ENCODE data around the gene COL27A1.

Gene COL27A1

DNA sequence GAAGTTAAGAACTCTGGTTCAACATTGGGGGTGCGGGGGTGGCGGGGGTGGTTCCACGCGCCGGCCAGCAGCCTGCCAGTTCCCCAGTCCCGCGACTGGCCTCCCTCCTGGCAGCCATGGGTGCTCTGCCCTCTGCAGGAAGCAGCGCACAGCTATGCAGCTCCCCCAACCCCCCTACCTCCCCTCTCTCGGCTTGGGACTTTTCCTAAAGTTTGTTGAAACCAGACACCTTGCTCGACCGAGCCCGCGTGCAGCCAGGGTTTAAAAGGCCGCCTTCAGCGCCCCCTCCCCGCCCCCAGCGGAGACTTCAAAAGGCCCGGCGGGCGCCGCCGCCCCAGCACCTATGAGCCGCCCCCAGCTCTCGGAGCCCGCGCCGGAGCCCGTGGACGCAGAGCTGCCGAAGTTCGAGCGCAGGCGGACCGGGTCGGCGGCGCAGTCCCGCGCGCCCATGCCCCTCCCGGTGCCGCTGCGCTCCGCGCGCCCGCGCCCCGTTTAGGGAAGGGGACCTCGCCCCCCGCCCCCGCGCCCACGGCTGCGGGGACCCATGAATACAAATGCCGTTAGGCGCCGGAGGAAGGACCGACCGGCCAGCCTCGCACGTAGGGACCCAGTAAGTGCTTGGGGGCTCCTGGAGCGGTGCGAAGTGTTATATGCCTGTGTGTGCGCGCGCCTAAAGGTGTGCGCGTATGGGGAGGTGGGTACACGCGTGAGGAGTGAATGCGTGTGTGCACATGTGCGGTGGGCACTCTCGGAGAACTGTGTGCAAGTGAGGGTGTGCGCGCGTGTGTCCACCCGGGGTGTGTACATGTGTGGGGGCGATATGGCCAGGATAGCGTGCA lies 1.4 kb upstream of the COL27A1 start:
- Histone ChIP-seq H3K23ac (ENCODE audit: low read length) (no peak overlapping the region), H2AFZ (ENCODE audit: insufficient read depth, low read length, poor library complexity) (peak overlapping the region; percentile 13), H3K79me2 (ENCODE audit: control insufficient read depth, insufficient read depth, low read length, poor library complexity) (peaks cover 7% of the 10 kb centered on the region), H2BK5ac (ENCODE audit: low read depth, low read length, poor library complexity) (no peak overlapping the region), H3K4me3 (ENCODE audit: low read depth, low read length) (peak overlapping the region; percentile 71), H3K36me3 (ENCODE audit: control insufficient read depth in 1 of 2, insufficient read depth in 2 of 2, low read length in 2 of 2) (peaks cover 0 to 5% of the 10 kb centered on the region in 2 experiments), H3K27me3 (ENCODE audit: insufficient read depth, low read length) (peaks cover 17% of the 10 kb centered on the region), H3K14ac (ENCODE audit: low read length) (no peak overlapping the region), H3K9ac (ENCODE audit: low read length) (no peak overlapping the region), H3K4me1 (ENCODE audit: control insufficient read depth in 1 of 2, insufficient read depth in 2 of 2, low read length in 2 of 2) (peaks cover 27 to 32% of the 10 kb centered on the region in 2 experiments), H2BK12ac (ENCODE audit: low read length) (no peak overlapping the region), H2AK5ac (ENCODE audit: low read length) (no peak overlapping the region), H4K91ac (ENCODE audit: low read depth, low read length) (no peak overlapping the region), H3K9me3 (ENCODE audit: insufficient read depth, low read depth, low read length) (peaks cover 3% of the 10 kb centered on the region), H3K18ac (ENCODE audit: low read length) (peak overlapping the region; percentile 42), H3K27ac (ENCODE audit: low read depth, low read length) (no peak overlapping the region), H3K79me1 (ENCODE audit: low read length) (peaks cover 13% of the 10 kb centered on the region), H3K4ac (ENCODE audit: low read depth, low read length) (no peak overlapping the region), H4K12ac (ENCODE audit: low read depth, low read length) (no peak overlapping the region), H2BK120ac (ENCODE audit: insufficient read depth, low read length, poor library complexity) (no peak overlapping the region), H3K4me2 (ENCODE audit: low read length) (peak overlapping the region; percentile 83), H4K8ac (ENCODE audit: low read depth, low read length) (no peak overlapping the region)
- no CpG with 5 or more reads among the region's 80 CpGs for WGBS (ENCODE audit: extremely low coverage, insufficient coverage, insufficient read length)
- peak in 1 of 2 donors; percentile 6 for DNase-seq

DNA sequence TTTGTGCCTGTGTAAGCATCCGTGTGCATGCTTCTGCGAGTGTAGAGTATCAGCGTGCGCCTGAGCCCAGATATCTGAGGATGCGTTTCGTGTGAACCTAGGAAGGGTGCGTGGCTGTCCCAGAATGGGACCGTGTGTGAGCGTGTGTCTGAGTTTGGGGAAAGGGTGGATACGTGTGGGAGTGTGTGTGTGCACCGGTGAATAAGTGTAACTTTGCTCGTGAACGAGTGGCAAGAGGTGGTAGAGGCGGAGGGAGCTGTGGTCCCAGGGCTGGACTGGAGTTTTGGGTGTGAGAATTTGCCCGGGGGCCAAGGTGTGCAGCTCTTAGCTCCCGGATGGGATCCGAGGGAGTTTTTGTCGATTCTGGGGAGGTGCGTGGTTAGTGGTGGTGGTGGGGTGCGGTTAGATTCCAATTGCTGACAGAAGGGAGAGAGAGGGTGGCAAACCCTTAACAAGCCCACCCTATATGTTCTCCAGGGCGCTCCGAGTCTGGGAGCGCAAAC lies 686 bp upstream of the COL27A1 start:
- Histone ChIP-seq H3K4me2 (ENCODE audit: low read length) (peak overlapping the region; percentile 83), H3K27ac (ENCODE audit: low read depth, low read length) (no peak overlapping the region), H3K36me3 (ENCODE audit: control insufficient read depth in 1 of 2, insufficient read depth in 2 of 2, low read length in 2 of 2) (peaks cover 0 to 5% of the 10 kb centered on the region in 2 experiments), H3K14ac (ENCODE audit: low read length) (no peak overlapping the region), H2AK5ac (ENCODE audit: low read length) (no peak overlapping the region), H3K9ac (ENCODE audit: low read length) (no peak overlapping the region), H3K27me3 (ENCODE audit: insufficient read depth, low read length) (peaks cover 17% of the 10 kb centered on the region), H3K79me2 (ENCODE audit: control insufficient read depth, insufficient read depth, low read length, poor library complexity) (peaks cover 7% of the 10 kb centered on the region), H3K23ac (ENCODE audit: low read length) (no peak overlapping the region), H2BK12ac (ENCODE audit: low read length) (no peak overlapping the region), H3K9me3 (ENCODE audit: insufficient read depth, low read depth, low read length) (peaks cover 3% of the 10 kb centered on the region), H3K18ac (ENCODE audit: low read length) (no peak overlapping the region), H2BK120ac (ENCODE audit: insufficient read depth, low read length, poor library complexity) (no peak overlapping the region), H3K79me1 (ENCODE audit: low read length) (peaks cover 10% of the 10 kb centered on the region), H3K4me3 (ENCODE audit: low read depth, low read length) (peak overlapping the region; percentile 71), H2AFZ (ENCODE audit: insufficient read depth, low read length, poor library complexity) (no peak overlapping the region), H4K12ac (ENCODE audit: low read depth, low read length) (no peak overlapping the region), H2BK5ac (ENCODE audit: low read depth, low read length, poor library complexity) (no peak overlapping the region), H4K8ac (ENCODE audit: low read depth, low read length) (no peak overlapping the region), H4K91ac (ENCODE audit: low read depth, low read length) (no peak overlapping the region), H3K4me1 (ENCODE audit: control insufficient read depth in 1 of 2, insufficient read depth in 2 of 2, low read length in 2 of 2) (peaks cover 23 to 35% of the 10 kb centered on the region in 2 experiments), H3K4ac (ENCODE audit: low read depth, low read length) (no peak overlapping the region)
- no peak for DNase-seq
- no CpG with 5 or more reads among the region's 23 CpGs for WGBS (ENCODE audit: extremely low coverage, insufficient coverage, insufficient read length)

DNA sequence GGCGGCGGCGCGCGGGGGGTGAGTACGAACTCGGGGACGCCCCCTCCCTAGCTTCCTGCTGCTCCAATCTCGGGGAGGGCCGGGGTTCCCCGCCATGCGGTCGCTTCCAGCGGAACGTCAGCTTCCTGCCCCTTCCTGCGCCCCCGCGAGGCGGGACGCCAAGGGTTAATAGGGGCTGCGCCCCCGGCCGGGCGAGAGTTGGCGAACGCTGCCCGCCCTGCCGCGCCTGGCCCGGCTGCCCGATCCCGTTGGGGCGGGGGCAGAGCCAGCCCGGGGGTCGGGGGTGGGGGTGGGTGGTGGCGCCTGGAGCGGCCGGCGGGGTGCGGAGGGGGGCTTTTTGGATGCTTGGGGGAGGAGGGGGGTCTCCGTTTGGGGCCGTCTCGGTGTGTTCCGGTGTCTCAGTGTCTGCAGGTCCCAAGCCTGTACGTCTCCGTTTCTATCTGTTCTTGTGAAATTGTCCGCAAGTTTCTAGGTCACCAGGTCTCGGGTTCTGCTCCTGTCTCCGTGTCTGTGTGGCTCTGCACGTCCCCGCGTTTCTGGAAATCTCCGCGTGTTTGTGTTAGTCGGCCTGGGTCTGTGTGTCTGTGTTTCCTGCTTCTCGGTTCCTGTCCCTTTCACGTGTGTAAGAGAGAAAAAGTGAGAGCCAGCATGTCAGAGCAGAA lies 789 bp downstream of the COL27A1 start:
- Histone ChIP-seq H2AK5ac (ENCODE audit: low read length) (no peak overlapping the region), H3K4ac (ENCODE audit: low read depth, low read length) (peak overlapping the region; percentile 72), H3K4me1 (ENCODE audit: control insufficient read depth in 1 of 2, insufficient read depth in 2 of 2, low read length in 2 of 2) (peaks cover 24 to 30% of the 10 kb centered on the region in 2 experiments), H3K18ac (ENCODE audit: low read length) (peak overlapping the region; percentile 83), H4K12ac (ENCODE audit: low read depth, low read length) (peak overlapping the region; percentile 69), H2BK5ac (ENCODE audit: low read depth, low read length, poor library complexity) (peak overlapping the region; percentile 66), H4K8ac (ENCODE audit: low read depth, low read length) (peak overlapping the region; percentile 70), H3K27ac (ENCODE audit: low read depth, low read length) (peak overlapping the region; percentile 76), H2BK12ac (ENCODE audit: low read length) (peak overlapping the region; percentile 38), H3K79me2 (ENCODE audit: control insufficient read depth, insufficient read depth, low read length, poor library complexity) (peaks cover 7% of the 10 kb centered on the region), H3K79me1 (ENCODE audit: low read length) (peaks cover 10% of the 10 kb centered on the region), H3K36me3 (ENCODE audit: control insufficient read depth in 1 of 2, insufficient read depth in 2 of 2, low read length in 2 of 2) (peaks cover 0 to 5% of the 10 kb centered on the region in 2 experiments), H3K9ac (ENCODE audit: low read length) (peak overlapping the region; percentile 76), H3K4me2 (ENCODE audit: low read length) (peak overlapping the region; percentile 83), H2BK120ac (ENCODE audit: insufficient read depth, low read length, poor library complexity) (peak overlapping the region; percentile 71), H3K23ac (ENCODE audit: low read length) (no peak overlapping the region), H3K4me3 (ENCODE audit: low read depth, low read length) (peak overlapping the region; percentile 77), H4K91ac (ENCODE audit: low read depth, low read length) (peak overlapping the region; percentile 95), H3K14ac (ENCODE audit: low read length) (peak overlapping the region; percentile 81), H3K9me3 (ENCODE audit: insufficient read depth, low read depth, low read length) (peaks cover 3% of the 10 kb centered on the region), H3K27me3 (ENCODE audit: insufficient read depth, low read length) (peaks cover 17% of the 10 kb centered on the region), H2AFZ (ENCODE audit: insufficient read depth, low read length, poor library complexity) (no peak overlapping the region)
- WGBS (ENCODE audit: extremely low coverage, insufficient coverage, insufficient read length): no CpG with 5 or more reads among the region's 57 CpGs
- DNase-seq: peak in 1 of 2 donors; percentile 66

DNA sequence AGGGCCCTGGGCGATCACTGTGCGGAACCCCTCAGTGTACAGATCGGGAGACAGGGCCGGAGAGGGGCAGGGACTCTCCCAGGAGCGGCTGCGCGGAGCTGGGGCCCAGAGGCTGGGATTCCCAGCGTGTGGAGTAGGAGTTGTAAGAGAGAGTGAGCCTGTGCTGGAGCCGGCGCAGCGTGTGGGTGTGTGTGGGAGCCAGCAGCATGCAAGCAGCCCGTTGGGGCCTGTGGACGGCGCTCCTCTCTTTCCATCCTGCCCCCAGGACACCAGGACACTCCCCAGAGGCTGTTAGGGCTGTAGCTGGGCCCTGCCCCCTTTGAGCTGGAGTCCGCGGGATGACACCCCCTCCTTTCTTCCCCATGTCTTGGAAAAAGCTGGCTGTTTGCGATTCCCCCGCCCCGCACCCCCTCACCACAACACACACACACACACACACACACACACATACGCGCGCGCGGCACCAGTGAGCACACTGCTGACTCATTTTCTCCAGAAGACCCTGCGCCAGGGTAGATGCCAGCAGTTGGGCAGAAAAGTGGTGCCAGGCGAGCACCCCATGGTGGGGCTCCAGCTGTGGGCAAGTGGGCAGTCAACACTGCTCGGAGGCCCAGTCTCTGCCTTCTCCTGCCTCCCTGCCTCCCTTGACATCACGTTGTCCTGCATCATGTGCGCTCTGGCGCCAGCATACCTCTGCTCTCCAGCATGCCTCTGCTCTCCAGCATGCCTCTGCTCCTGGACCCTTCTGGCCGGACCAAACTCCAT lies 1.5 kb downstream of the COL27A1 start:
- no peak overlapping the region for H3K23ac ChIP-seq (ENCODE audit: low read length)
- peak overlapping the region; percentile 49 for H2BK5ac ChIP-seq (ENCODE audit: low read depth, low read length, poor library complexity)
- peaks cover 0 to 5% of the 10 kb centered on the region in 2 experiments for H3K36me3 ChIP-seq (ENCODE audit: control insufficient read depth in 1 of 2, insufficient read depth in 2 of 2, low read length in 2 of 2)
- H3K79me2 ChIP-seq (ENCODE audit: control insufficient read depth, insufficient read depth, low read length, poor library complexity): peaks cover 7% of the 10 kb centered on the region
- peak overlapping the region; percentile 44 for H2BK120ac ChIP-seq (ENCODE audit: insufficient read depth, low read length, poor library complexity)
- peak overlapping the region; percentile 52 for H3K14ac ChIP-seq (ENCODE audit: low read length)
- H3K79me1 ChIP-seq (ENCODE audit: low read length): peaks cover 10% of the 10 kb centered on the region
- peak; percentile 33 to 56 for DNase-seq
- no peak overlapping the region for H2BK12ac ChIP-seq (ENCODE audit: low read length)
- peak overlapping the region; percentile 77 for H3K4me3 ChIP-seq (ENCODE audit: low read depth, low read length)
- peak overlapping the region; percentile 17 for H2AFZ ChIP-seq (ENCODE audit: insufficient read depth, low read length, poor library complexity)
- H3K18ac ChIP-seq (ENCODE audit: low read length): peak overlapping the region; percentile 43
- H2AK5ac ChIP-seq (ENCODE audit: low read length): no peak overlapping the region
- H3K4me1 ChIP-seq (ENCODE audit: control insufficient read depth in 1 of 2, insufficient read depth in 2 of 2, low read length in 2 of 2): peaks cover 26 to 30% of the 10 kb centered on the region in 2 experiments
- no CpG with 5 or more reads among the region's 31 CpGs for WGBS (ENCODE audit: extremely low coverage, insufficient coverage, insufficient read length)
- H4K8ac ChIP-seq (ENCODE audit: low read depth, low read length): peak overlapping the region; percentile 52
- H4K12ac ChIP-seq (ENCODE audit: low read depth, low read length): peak overlapping the region; percentile 36
- peaks cover 17% of the 10 kb centered on the region for H3K27me3 ChIP-seq (ENCODE audit: insufficient read depth, low read length)
- peak overlapping the region; percentile 76 for H3K9ac ChIP-seq (ENCODE audit: low read length)
- H3K9me3 ChIP-seq (ENCODE audit: insufficient read depth, low read depth, low read length): peaks cover 3% of the 10 kb centered on the region
- peak overlapping the region; percentile 59 for H3K27ac ChIP-seq (ENCODE audit: low read depth, low read length)
- H3K4me2 ChIP-seq (ENCODE audit: low read length): peak overlapping the region; percentile 72
- H4K91ac ChIP-seq (ENCODE audit: low read depth, low read length): peak overlapping the region; percentile 61
- peak overlapping the region; percentile 26 for H3K4ac ChIP-seq (ENCODE audit: low read depth, low read length)

Measured in trophoblast cell (in vitro differentiated cells and primary cell).